H1 (cell line): ENCODE results near the gene PTDSS2. TPM values are rescaled to one million over a fixed set of nuclear protein-coding genes. Genes with fewer than 3 reads are reported as not detected.

Source experiments
- CHD7 ChIP-seq: fragments of 300-600 bp; sonication (generic); IDR thresholded peaks from 2 replicates; pipeline ENCODE4 v1.7.1; 2012; ENCODE audit warnings: low read length, moderate library complexity, mild to moderate bottlenecking, inconsistent platforms; ENCODE audit not compliant: insufficient replicate concordance
- polyA plus RNA-seq, 7 experiments: library from polyadenylated mRNA; depleted of rRNA in 3 of 7; stranded (reverse) in 5 of 7; unstranded in 2 of 7; fragments of >200 nt in 5 of 7; fragments of 200-250 nt in 2 of 7; gene quantifications; 1 replicate in 5 of 7; 2 replicates in 1 of 7; 4 replicates in 1 of 7; pipeline versions ENCODE4 v1.2.1 to v1.2.3, GENCODE V29; 2011 to 2013; ENCODE audit warnings: missing spikeins in 2 of 7, mixed read lengths in 2 of 7
- total RNA-seq: library from RNA; stranded (reverse); fragmentation: NEBNext Ultra II Directional; extraction: Animal tissue kit (Norgen Biotek cat#: 25700); gene quantifications from 2 replicates; pipeline ENCODE4 v1.2.1, GENCODE V29; 2021

PTDSS2 gene
- total and polyA plus RNA-seq, 2 of the 8 experiments (the other 6 are each of a cell fraction or from before 2014, with no cell fraction given): 48.7 to 68.2 TPM

- no peak for TF ChIP-seq CHD7
These were observed 83.0 kb downstream of the PTDSS2 start (continued) for GRCh38 chr11:532986-533585.
